Activated gamma-delta T cell (primary cell): Measurements from ENCODE around the gene CEACAM4.
"Not testable (repeated sequence)": the region's sequence is repeated elsewhere in the genome, so short reads cannot be mapped to it uniquely, and the experiment has no call there.

ENCODE experiments used
- DNase-seq: peaks from one replicate; lab custom pipeline; 2025; lab: John Stamatoyannopoulos, UW
- total RNA-seq, 2 donors: gene quantifications; one replicate each; lab custom pipeline; 2026; lab: John Stamatoyannopoulos, UW

The CEACAM4 gene
- 0 reads per million in 2 donors for total RNA-seq

DNA sequence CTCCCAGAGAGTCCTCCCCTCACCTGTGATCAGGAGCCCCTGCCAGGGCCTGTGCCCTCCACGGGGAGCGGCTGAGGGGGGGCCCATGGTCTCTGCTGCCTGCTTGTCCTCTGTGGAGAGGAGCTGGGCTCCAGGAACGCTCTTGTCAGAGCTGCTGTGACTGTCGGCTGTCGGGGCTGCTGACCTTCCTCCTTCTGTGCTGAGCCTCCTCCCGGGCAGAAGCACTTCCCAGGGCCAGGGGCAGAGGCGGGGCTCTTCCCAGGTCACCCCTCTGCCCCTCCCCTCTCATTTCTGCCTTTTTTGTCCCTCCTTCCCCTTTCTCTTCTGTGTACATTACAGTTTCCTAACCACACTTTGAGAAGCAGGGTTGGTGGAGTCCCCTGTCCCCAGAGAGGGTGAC is at the start of gene CEACAM4:
Gene CEACAM4, minus strand, starts transcription at position 198 of the 400 bp plus-strand sequence. Its CDS starts 111 bp downstream, at position 87.
- no peak for DNase-seq

DNA sequence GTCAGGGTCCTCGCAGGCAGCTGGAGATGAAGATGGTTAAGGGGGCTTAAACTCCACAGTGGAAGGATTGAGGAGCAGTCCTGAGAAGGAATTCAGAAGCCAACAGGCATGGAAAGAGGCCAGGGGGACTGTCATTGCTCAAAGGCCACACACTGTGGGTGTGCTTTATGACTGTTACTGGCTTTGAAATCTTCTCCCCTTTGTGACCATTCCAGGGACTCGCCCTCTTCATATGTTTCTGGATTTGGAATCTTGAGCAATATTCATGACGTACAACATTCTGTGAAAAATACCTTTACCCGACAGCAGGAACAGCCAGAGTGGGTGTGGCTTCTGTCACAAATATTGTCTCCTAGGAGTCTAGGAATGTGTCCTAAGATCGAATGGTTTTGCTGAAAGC is 44.6 kb upstream of the CEACAM4 start:
- DNase-seq = no peak

DNA sequence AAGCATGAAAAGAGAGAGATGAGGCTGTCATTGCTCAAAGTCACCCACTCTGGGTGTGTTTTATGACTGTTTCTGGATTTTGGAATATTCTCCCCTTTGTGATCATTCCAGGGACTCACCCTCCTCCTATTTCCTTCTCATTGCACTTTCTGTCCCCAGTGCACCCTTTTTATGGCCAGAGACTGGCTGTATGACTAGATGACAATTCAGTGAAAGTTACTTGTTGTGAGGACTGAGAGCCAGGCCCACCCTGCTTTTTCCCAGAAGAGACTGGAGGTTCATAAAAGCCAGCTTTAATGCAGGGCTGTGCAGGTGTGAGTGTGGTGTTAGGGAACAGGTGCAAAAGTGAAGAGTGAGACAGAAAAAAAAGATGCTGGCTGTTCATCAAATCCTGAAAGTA is 43.9 kb upstream of the CEACAM4 start:
- DNase-seq = no peak

DNA sequence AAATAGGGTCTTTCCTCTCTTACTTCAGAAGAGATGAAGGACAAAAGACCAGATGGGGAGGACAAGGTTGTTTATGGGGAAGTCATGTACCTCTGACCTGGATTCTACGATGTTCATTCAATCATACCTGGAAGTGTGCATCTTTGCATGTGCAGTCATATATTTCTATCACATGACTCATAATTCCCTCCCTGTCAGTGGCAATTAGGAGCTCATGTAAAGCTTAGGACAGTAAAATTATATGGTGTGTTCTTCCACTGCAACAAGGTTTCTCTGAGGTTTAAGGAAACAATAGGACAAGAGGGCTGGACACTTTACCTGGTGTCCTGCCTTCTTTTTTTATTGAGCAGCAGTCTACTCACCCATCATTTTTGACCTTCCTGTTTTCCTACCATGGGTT is 41.4 kb upstream of the CEACAM4 start:
- DNase-seq = no peak

DNA sequence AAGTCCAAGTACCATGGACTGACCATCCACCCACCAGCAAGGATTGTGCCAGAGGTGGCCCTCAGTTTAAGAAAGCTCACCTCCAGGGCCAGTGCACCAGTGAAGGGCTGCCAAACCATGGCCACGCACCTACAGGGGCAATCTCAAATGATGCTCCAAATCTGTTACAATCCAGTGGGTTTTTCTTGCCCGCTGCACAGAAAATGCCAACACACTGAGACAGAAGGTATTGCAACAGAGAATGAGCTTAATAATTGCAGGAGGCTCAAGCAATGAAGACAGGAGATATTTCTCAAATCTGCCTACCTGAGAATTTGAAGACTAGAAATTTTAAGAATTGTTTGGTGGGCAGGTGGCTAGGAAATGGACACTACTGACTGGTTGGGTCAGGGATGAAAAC is 39.2 kb upstream of the CEACAM4 start:
- no peak for DNase-seq

DNA sequence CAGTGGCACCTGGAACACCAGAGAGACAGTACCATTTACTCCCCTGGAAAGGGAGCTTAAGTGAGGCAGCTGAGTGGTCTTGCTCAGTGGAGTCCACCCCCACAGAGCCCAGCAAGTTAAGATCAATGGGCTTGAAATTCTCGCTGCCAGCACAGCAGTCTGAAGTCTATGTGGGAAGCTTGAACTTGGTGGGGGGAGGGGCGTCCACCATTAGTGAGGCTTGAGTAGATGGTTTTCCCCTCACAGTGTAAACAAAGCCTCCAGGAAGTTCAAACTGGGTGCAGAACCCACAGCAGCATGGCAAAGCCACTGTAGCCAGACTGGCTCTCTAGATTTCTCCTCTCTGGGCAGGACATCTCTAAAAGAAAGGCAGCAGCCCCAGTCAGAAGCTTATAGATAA is 30.3 kb upstream of the CEACAM4 start:
- DNase-seq = no peak

DNA sequence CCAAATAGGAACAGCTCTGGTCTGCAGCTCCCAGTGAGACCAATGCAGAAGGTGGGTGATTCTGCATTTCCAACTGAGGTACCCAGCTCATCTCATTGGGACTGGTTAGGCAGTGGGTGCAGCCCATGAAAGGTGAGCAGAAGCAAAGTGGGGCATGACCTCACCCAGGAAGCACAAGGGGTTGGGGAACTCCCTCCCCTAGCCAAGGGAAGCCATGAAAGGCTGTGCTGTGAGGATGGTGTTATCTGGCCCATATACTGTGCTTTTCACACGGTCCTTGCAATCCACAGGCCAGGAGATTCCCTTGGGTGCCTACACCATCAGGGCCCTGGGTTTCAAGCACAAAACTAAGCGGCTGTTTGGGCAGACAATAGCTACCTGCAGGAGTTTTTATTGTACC is 29.9 kb upstream of the CEACAM4 start:
- not testable (repeated sequence) for DNase-seq

DNA sequence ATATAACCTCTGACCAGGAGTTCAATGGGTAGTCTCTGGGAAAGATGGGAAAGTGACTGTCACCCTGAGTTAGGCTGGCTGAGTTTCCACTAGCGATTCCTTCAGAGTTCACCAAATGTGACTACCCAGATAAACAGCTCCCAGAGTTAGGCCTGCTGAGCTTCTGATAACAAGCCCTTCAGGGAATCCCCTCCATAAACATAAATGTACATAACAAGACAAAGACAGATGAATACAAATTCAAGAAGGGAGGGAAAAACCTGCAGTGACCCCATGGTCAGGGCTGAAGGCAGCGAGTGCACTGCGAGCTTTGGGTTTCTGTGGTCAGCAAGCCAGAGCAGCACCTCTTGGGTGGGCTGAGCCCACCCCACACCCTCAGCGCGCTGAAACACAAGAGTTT is 25.4 kb upstream of the CEACAM4 start:
- DNase-seq = no peak

DNA sequence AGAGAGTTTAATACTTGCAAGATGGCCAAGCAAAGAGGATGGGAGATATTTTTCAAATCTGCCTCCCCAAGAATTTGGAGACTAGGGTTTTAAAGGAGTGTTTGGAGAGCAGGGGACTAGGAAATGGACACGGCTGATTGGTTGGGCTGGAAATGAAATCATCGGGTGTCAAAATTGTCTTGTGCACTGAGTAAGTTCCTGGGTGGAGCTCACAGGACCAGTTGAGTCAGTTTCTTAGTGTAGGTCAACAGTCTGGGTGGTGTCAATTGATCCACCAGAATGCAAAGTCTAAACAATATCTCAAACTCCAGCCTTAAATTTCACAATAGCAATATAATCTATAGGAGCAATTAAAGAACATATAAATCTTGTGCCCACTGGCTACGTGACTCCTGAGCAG is 23.0 kb upstream of the CEACAM4 start:
- no peak for DNase-seq

DNA sequence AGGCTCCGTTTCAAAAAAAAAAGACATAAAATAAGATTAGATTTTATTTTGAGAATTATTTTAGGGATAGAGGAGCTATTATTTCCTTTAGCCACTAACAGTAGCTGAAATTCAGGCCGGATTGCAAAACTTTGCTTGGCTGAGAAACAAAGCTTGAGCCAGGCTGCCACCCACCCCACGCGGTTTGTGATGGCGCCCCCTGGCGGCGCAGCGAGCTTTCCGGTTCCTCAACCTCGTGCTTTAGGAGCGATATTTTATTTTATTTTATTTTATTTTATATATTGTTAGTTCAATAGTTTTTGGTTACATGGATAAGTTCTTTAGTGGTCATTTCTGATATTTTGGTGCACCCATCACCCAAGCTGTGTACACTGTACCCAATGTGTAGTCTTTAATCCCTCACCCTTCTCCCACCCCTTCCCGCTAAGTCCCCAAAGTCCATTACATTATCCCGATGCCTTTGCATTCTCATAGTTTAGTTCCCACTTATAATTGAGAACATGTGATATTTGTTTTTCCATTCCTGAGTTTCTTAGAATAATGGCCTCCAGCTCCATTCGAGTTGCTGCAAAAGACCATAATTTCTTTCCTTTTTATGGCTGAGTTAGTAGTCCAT is 19.8 kb upstream of the CEACAM4 start:
- DNase-seq = no peak

DNA sequence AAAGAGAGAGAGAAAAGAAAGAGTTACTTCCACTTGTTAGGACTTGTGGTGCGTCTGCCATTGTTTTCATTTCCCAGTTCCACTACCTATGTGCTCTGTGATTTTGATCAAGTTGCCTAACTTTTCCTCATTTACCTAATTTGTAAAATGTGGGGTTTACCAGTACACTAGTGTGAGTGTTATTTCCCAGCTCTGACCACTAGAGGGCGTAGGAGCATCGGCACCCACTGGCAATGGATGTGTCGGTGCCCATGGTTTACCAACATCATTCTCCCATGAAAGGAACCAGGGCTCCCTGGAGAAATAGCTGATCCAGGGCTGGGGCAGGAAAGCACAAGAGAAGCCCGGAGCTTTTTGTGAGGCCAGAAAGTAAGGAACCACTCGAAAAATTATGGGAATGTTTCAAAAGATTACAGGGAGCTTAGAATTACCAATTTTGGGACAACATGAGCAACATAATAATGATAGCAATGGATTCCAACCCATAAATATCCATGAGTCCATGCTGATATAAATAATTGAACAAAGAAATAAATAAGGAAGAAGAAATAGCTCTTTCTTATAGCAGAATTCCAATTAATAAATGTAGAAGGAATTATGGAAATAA is 15.1 kb upstream of the CEACAM4 start:
- DNase-seq = no peak

DNA sequence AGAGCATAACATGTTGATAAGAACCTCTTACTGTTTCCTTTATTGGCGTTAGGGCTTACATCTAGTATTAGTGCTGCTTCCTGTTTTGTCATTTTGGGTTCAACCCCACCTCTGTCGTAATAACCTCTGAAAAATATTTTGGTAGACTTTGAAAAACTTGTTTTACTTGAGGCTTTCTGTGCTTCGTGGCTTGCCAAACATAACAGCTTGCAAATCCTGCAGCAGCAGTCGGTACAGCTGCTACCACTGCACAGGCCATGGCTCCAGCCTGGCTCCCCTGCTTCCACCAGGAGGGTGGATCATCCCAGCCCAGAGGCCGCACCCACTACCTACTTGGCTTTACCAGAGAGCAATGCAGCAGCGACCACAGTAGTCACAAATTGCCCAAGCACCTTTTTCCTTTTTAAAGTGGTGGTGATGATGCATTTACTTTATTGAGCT is 11.8 kb upstream of the CEACAM4 start:
- DNase-seq = no peak

DNA sequence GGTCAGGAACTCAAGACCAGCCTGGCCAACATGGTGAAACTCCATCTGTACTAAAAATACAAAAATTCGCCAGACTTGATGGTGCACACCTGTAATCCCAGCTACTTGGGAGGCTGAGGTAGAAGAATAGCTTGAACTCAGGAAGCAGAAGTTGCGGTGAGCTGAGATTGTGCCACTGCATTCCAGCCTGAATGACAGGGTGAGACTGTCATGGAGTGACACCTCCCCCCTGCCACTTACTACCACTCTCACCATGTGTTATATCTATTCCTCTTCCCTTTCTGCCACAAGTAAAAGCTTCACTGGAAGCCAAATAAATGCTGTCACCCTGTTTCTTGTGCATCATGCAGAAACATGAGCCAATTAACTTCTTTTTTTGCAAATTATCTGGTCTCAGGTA is 10.6 kb upstream of the CEACAM4 start:
- no peak for DNase-seq

DNA sequence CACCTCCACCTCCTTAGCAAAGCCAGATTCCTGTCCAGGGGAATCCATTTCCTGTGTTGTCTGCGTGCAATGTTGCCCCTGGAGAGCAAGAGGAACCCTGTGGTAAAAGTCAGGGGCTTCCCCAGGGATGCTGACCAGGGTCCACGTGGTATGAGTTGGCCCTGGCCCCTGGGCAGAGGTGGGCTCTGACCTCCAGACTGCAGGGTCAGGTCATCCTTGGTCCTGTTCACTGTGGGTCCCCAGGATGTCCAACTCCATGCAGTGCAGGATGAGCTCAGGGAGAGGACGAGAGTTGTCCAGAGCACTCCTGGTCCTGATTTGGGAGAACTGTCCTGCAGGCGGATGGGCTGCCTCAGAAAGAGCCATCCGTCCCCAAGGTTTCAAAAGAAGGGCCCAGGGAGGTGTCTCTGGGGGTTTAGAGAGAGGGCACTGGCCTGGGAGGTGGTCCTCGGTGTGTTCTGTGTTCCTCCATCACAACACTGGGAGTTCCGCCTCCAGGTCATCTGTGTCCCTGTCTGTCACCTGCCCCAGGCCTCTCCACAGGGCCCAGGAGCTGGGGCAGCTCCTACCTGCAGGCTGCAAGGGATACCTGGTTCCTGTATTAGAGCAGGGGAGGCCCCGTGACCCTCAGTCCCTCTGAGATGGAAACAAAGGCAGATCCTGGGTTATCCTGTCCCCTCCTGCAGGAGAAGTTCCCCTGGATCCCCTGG is 1.2 kb upstream of the CEACAM4 start:
- DNase-seq = no peak

DNA sequence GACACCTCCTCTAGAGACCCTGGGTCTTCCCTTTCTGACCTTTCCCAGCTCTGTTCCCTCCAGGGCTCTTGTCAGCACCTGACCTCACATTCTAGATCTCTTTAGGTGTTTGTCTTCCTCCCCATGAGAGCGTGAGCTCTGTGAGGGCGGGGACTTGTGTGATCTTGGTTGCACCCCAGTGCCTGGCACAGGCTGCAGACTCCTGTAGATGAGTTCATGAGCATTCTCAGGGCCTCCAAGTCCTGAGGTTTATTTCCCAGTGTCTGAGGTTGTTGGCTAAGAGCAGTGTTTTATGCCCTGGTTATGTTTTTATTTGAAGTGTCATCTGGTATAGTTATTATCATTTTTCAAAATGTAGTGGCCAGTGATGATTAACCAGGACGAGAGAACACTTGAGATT is 596 bp downstream of the CEACAM4 start:
- DNase-seq = no peak

DNA sequence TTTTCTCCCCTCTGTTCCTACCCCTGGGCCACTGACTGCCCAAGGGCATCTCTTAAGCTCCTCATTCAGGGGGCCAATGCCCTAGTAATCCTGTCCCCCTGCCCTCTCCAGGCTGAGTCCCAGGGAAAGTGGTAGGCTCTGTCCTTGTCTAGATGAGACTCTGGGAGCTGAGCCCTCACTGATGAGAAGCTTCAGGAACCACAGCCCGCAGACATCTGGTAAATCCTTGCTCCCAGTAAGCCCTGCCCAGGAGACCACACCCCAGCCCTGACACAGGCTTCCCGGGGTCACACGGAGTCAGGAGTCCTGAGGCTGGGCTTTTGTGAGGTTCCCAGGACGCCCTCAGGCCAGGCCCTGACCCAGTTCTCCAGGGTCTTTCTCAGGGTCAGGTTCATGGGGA is 1.9 kb downstream of the CEACAM4 start:
- no peak for DNase-seq

DNA sequence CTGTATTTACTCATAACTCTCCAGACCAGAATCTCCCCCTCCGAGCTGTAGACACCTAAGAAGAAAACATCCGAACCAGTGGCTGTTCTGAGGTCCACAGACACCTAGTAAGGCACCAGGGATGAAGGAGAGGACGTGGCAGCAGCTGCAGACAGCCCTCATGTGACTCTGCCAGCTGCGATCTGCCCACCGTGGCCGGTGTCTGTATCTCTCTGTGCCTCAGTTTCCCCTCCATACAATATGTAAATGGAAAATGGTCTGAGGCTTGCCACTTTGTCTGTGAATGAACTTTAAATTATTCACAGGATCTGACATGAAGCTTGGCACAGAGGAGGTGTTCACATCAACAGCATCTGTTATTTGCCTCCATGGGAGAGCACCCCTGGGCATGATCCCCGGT is 2.4 kb downstream of the CEACAM4 start:
- no peak for DNase-seq

DNA sequence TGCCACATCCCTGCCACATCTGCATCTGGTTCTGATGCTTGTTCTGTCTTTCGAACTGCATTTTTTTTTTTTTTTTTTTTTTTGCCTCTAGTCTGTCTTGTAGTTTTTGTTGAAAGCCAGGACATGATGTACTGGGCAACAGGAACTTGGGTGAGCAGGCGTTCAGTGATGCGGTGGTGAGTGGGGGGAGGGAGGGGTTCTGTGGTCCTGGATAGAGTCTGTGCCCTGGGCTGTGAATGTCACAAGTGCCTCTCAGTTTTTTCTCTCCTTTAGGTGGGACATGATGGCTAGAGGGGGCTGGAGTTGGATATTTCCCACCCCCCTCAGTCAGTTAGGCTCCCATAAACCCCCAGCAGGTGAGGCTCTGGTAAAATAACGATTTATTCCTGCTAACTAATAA is 3.5 kb downstream of the CEACAM4 start:
- DNase-seq = no peak

DNA sequence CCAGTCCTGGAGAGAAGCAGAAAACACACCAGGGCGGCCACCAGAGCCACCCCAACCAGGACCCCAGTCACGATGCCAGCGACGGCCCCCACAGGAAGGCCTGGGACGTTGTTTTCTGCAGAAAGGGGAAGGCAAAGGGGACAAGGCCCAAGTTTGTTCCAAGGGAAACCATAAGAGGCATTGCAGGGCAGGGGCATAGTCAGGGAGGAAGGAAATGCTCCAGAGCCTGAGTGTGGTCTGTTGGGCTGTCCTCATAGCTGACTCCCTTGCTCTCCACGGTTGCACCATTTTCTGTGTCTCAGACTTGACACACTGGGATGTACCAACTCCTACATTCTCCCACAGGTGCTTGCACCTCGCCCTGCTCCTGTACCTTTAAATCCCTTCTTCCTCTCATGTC is 5.2 kb downstream of the CEACAM4 start:
- no peak for DNase-seq

DNA sequence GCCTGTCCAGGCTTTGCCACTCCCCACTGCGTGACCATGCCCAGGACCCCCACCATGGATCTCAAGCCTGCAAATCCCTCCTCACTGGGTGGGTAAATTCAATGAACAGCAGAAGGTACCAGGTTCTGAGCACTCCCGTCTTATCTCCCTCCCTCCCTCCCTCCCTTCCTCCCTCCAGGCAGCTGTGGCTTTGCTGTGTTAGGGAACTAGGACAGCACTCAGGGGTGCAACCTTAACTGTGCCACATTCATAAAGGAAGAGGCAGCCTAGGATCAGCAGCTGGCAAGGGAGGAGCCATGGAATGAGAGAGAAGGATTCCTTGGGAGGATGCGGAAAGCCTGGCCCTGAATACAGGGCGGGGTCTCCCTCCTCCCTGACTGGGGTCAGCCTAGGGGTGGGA is 5.6 kb downstream of the CEACAM4 start:
- no peak for DNase-seq

DNA sequence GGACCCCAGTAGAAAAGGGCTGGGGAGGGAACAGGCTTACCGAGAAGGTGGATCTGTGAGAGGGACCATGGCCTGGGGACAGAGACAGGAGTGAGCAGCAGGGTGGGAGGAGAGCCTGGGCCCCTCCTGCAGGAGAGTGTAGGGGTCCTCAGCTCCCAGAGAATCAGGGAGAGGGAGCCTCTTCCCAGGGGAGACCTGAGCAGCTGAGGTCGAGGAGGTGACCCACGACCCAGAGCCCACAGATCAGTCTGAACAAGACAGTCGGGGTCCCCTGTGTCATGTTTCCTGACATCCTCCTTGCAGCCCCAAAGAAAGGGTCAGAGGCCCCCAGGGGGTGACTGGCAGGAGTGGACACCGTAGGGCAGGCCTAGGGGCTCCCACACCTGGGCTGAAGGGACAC is 6.7 kb downstream of the CEACAM4 start:
- DNase-seq = no peak

DNA sequence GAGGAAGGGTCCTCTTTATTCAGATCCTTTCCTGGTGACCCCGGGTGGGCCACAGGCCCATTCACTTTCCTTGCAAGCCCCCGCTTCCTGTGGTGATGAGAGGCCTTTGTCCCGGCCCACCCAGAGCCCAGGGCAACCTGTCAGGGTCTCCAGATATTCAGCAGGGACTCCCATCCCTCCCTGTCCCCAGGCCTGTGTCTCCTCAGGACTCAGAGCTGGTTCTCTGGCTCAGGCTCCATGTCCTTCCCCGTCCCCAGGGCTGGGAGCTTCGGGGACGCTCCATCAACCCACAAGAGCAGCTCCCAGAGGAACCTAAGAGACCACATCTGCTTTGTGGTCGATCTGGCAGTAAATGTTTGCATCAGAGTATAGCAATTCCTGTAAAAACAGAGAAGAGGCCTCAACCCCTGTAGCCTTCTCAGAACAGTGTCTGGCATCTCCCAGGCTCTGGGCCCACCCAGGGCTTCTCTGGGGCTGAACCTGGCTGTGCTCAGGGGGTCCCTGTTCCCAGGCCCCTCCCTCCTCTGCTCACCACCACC is 7.8 kb downstream of the CEACAM4 start:
- no peak for DNase-seq
